ENCODE measurements around the gene CPT2. TPM values are rescaled to one million over a fixed set of nuclear protein-coding genes. Genes with fewer than 3 reads are reported as not detected.
A peak's percentile ranks its signal among the peaks of the same experiment; 100 is the strongest.

The CPT2 gene
- total and polyA plus RNA-seq, 2 of the 13 experiments (the other 11 are each of a cell fraction or from before 2014, with no cell fraction given): 12.6 to 14.6 TPM

GRCh38 chr1:53176452-53177208 is 20.0 kb upstream of the CPT2 start (continued):
- no peak for TF ChIP-seq ZNF225 (CRISPR knock-in tag; IDR thresholded peaks at IDR 0.05)
- no peak for TF ChIP-seq SP5 (CRISPR knock-in tag; IDR thresholded peaks at IDR 0.05; ENCODE audit: borderline replicate concordance, low read depth)
- TF ChIP-seq PAX8 (CRISPR knock-in tag; IDR thresholded peaks at IDR 0.05; ENCODE audit: borderline replicate concordance): no peak
- no peak for TF ChIP-seq MAFG (CRISPR knock-in tag; IDR thresholded peaks at IDR 0.05)
- no peak for TF ChIP-seq ZBTB49 (CRISPR knock-in tag; IDR thresholded peaks at IDR 0.05; ENCODE audit: borderline replicate concordance)
- TF ChIP-seq ZNF672 (CRISPR knock-in tag; IDR thresholded peaks at IDR 0.05): no peak
- 0 out of 2 replicates have a peak, but pooled peaks have one; percentile 19 for TF ChIP-seq KDM2A (CRISPR knock-in tag; IDR thresholded peaks at IDR 0.05; ENCODE audit: borderline replicate concordance, low read depth)
- TF ChIP-seq ZUFSP (CRISPR knock-in tag; IDR thresholded peaks at IDR 0.05; ENCODE audit: borderline replicate concordance): no peak
- TF ChIP-seq ZNF12 (CRISPR knock-in tag; IDR thresholded peaks at IDR 0.05): no peak
- no peak for TF ChIP-seq ZNF709 (CRISPR knock-in tag; IDR thresholded peaks at IDR 0.05)
- no peak for TF ChIP-seq CERS6 (CRISPR knock-in tag; IDR thresholded peaks at IDR 0.05)
- TF ChIP-seq ZNF251 (CRISPR knock-in tag; IDR thresholded peaks at IDR 0.05): no peak
- TF ChIP-seq ZNF547 (CRISPR knock-in tag; IDR thresholded peaks at IDR 0.05): no peak
- no peak for TF ChIP-seq ZBTB39 (CRISPR knock-in tag; IDR thresholded peaks at IDR 0.05)
- no peak for TF ChIP-seq GRHL1 (CRISPR knock-in tag; conservative IDR thresholded peaks at IDR 0.05)
- TF ChIP-seq ARID5B (CRISPR knock-in tag; IDR thresholded peaks at IDR 0.05): peak; percentile 78
